ENCODE measurements around the gene OPCML. TPM values are rescaled to one million over a fixed set of nuclear protein-coding genes. Genes with fewer than 3 reads are reported as not detected.

The OPCML gene
- total RNA-seq, 1 donor from 2014 or later, result 1.7 TPM

GRCh38 chr11:132540581-132540980 is 991.7 kb downstream of the OPCML start:
- no peak for TF ChIP-seq CTCF (IDR thresholded peaks at IDR 0.05; ENCODE audit: unreplicated experiment)
- H3K36me3 Mint-ChIP-seq (ENCODE audit: insufficient read depth), result no peaks in the 10 kb centered on the region
- no peak for DNase-seq (ENCODE audit: low spot score, unreplicated experiment)

GRCh38 chr11:132539590-132540368 is 992.5 kb downstream of the OPCML start:
- TF ChIP-seq CTCF (IDR thresholded peaks at IDR 0.05; ENCODE audit: unreplicated experiment), result no peak
- H3K36me3 Mint-ChIP-seq (ENCODE audit: insufficient read depth), result no peaks in the 10 kb centered on the region
- no peak overlapping the region for H3K4me3 Mint-ChIP-seq (ENCODE audit: low read depth)
- H3K4me1 Mint-ChIP-seq (ENCODE audit: low read depth), result no peaks in the 10 kb centered on the region
- no peak overlapping the region for H3K27ac Mint-ChIP-seq
- no peak for DNase-seq (ENCODE audit: low spot score, unreplicated experiment)
- peaks cover 8% of the 10 kb centered on the region for H3K27me3 Mint-ChIP-seq
- H3K9me3 Mint-ChIP-seq (ENCODE audit: low read depth), result no peaks in the 10 kb centered on the region

More at GRCh38 chr11:132540581-132540980, 991.7 kb downstream of the OPCML start:
- Mint-ChIP-seq H3K27ac (no peak overlapping the region), H3K27me3 (peaks cover 8% of the 10 kb centered on the region), H3K9me3 (ENCODE audit: low read depth) (no peaks in the 10 kb centered on the region), H3K4me3 (ENCODE audit: low read depth) (no peak overlapping the region), H3K4me1 (ENCODE audit: low read depth) (no peaks in the 10 kb centered on the region)

GRCh38 chr11:132538642-132539041 is 993.7 kb downstream of the OPCML start:
- H3K27me3 Mint-ChIP-seq, result peaks cover 8% of the 10 kb centered on the region
- H3K9me3 Mint-ChIP-seq (ENCODE audit: low read depth), result no peaks in the 10 kb centered on the region
- no peaks in the 10 kb centered on the region for H3K4me1 Mint-ChIP-seq (ENCODE audit: low read depth)
- no peaks in the 10 kb centered on the region for H3K36me3 Mint-ChIP-seq (ENCODE audit: insufficient read depth)
- H3K4me3 Mint-ChIP-seq (ENCODE audit: low read depth), result no peak overlapping the region
- TF ChIP-seq CTCF (IDR thresholded peaks at IDR 0.05; ENCODE audit: unreplicated experiment), result no peak
- no peak overlapping the region for H3K27ac Mint-ChIP-seq
- no peak for DNase-seq (ENCODE audit: low spot score, unreplicated experiment)

- no peak overlapping the region for H3K4me3 Mint-ChIP-seq (ENCODE audit: low read depth)
- no peak for DNase-seq (ENCODE audit: low spot score, unreplicated experiment)
- no peaks in the 10 kb centered on the region for H3K4me1 Mint-ChIP-seq (ENCODE audit: low read depth)
- H3K27ac Mint-ChIP-seq, result no peak overlapping the region
- H3K36me3 Mint-ChIP-seq (ENCODE audit: insufficient read depth), result no peaks in the 10 kb centered on the region
- no peaks in the 10 kb centered on the region for H3K9me3 Mint-ChIP-seq (ENCODE audit: low read depth)
- H3K27me3 Mint-ChIP-seq, result peaks cover 10% of the 10 kb centered on the region
- no peak for TF ChIP-seq CTCF (IDR thresholded peaks at IDR 0.05; ENCODE audit: unreplicated experiment)
Observed at GRCh38 chr11:132535830-132536229, 996.5 kb downstream of the OPCML start.

- Mint-ChIP-seq H3K27me3 (peaks cover 28% of the 10 kb centered on the region), H3K9me3 (ENCODE audit: low read depth) (no peaks in the 10 kb centered on the region), H3K27ac (no peak overlapping the region), H3K36me3 (ENCODE audit: insufficient read depth) (no peaks in the 10 kb centered on the region), H3K4me1 (ENCODE audit: low read depth) (no peaks in the 10 kb centered on the region), H3K4me3 (ENCODE audit: low read depth) (no peak overlapping the region)
- DNase-seq (ENCODE audit: low spot score, unreplicated experiment), result no peak
- no peak for TF ChIP-seq CTCF (IDR thresholded peaks at IDR 0.05; ENCODE audit: unreplicated experiment)
Observed at GRCh38 chr11:132531921-132532320, 1000.4 kb downstream of the OPCML start.
